ENCODE measurements around the gene MYH11.

The MYH11 gene

DNA sequence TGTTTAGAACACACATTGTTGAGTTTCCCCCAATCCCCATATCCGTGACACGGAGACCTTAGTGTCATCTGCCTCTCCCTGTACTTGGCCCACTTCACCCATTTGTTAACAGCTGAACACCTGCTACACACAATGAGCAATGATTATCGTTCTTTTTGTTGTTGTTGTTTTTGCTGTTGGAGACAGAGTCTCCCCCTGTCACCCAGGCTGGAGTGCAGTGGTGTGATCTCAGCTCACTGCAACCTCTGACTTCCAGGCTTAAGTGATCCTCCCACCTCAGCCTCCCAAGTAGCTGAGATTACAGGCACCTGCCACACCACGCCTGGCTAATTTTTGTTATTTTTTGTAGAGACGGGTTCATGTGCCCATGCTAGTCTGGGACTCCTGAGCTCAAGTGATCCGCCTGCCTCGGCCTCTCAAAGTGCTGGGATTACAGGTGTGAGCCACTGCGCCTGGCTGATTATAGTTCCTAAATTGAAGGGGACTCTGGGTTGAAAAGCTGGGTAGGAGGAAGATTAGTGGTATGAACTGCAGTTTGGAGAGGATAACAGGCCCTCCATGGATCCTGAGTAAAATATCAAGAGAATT, 185.2 kb downstream of the MYH11 start:
- no peak overlapping the region for H3K4me3 ChIP-seq (ENCODE audit: low read depth, low read length)
- H3K36me3 ChIP-seq, result peaks cover 53% of the 10 kb centered on the region
- H3K27ac ChIP-seq, result no peak overlapping the region
- TF ChIP-seq, protein P1, sequence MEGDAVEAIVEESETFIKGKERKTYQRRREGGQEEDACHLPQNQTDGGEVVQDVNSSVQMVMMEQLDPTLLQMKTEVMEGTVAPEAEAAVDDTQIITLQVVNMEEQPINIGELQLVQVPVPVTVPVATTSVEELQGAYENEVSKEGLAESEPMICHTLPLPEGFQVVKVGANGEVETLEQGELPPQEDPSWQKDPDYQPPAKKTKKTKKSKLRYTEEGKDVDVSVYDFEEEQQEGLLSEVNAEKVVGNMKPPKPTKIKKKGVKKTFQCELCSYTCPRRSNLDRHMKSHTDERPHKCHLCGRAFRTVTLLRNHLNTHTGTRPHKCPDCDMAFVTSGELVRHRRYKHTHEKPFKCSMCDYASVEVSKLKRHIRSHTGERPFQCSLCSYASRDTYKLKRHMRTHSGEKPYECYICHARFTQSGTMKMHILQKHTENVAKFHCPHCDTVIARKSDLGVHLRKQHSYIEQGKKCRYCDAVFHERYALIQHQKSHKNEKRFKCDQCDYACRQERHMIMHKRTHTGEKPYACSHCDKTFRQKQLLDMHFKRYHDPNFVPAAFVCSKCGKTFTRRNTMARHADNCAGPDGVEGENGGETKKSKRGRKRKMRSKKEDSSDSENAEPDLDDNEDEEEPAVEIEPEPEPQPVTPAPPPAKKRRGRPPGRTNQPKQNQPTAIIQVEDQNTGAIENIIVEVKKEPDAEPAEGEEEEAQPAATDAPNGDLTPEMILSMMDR (IDR thresholded peaks at IDR 0.05; ENCODE audit: low read depth, low read length), result no peak
- H3K9me3 ChIP-seq (ENCODE audit: severe bottlenecking), result no peaks in the 10 kb centered on the region
- no peak for DNase-seq
- H3K27me3 ChIP-seq (ENCODE audit: insufficient read depth, low read depth, severe bottlenecking), result no peaks in the 10 kb centered on the region

DNA sequence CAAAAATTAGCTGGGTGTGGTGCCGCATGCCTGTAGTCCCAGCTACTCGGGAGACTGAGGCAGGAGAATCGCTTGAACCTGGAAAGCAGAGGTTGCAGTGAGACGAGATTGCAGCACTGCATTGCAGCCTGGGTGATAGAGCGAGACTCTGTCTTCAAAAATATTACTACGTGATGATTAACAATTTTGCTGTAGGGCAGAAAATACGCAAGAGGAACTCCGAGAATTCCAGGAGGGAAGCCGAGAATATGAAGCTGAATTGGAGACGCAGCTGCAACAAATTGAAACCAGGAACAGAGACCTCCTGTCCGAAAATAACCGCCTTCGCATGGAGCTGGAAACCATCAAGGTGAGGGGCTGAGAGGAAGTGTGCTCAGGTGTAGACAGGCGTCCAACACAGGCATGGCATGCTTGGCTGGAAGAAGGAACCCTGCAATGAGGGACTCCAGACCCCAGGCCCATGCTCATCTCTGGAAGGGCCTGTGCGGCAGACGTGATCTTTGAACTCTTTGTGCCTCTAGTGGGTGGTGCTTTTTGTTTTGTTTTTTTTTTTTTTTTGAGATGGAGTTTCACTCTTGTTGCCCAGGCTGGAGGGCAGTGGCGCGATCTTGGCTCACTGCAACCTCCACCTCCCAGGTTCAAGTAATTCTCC, 189.6 kb downstream of the MYH11 start:
- no peak for DNase-seq
- peaks cover 56% of the 10 kb centered on the region for H3K36me3 ChIP-seq
- TF ChIP-seq, protein P1 (IDR thresholded peaks at IDR 0.05; ENCODE audit: low read depth, low read length), result no peak
- no peak overlapping the region for H3K4me3 ChIP-seq (ENCODE audit: low read depth, low read length)
- no peaks in the 10 kb centered on the region for H3K27me3 ChIP-seq (ENCODE audit: insufficient read depth, low read depth, severe bottlenecking)
- no peak overlapping the region for H3K27ac ChIP-seq
- H3K9me3 ChIP-seq (ENCODE audit: severe bottlenecking), result no peaks in the 10 kb centered on the region

DNA sequence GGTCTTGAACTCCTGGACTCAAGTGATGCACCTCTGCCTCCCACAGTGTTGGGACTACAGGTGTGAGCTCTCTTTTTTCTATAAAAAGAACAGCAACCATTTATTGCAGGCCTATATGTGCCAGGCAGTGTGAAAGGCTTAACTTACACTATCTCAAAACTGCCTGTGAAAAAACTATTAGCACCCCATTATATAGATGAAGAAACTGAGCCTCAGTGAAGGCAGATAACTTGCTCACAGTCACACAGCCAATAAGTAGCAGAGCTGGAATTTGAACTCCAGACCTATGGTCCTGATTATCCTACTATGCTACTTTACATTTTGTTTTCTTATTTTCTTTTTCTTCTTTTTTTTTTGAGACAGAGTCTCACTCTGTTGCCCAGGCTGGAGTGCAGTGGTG, 191.7 kb downstream of the MYH11 start:
- DNase-seq, result no peak
- Histone ChIP-seq H3K27me3 (ENCODE audit: insufficient read depth, low read depth, severe bottlenecking) (no peaks in the 10 kb centered on the region), H3K9me3 (ENCODE audit: severe bottlenecking) (no peaks in the 10 kb centered on the region), H3K4me3 (ENCODE audit: low read depth, low read length) (no peak overlapping the region), H3K36me3 (peaks cover 40% of the 10 kb centered on the region), H3K27ac (no peak overlapping the region)
- TF ChIP-seq, protein P1 (IDR thresholded peaks at IDR 0.05; ENCODE audit: low read depth, low read length), result no peak

- no peaks in the 10 kb centered on the region for H3K9me3 ChIP-seq (ENCODE audit: severe bottlenecking)
- H3K27me3 ChIP-seq (ENCODE audit: insufficient read depth, low read depth, severe bottlenecking), result no peaks in the 10 kb centered on the region
- TF ChIP-seq, protein P1 (IDR thresholded peaks at IDR 0.05; ENCODE audit: low read depth, low read length), result no peak
- no peak overlapping the region for H3K27ac ChIP-seq
- H3K36me3 ChIP-seq, result peaks cover 3% of the 10 kb centered on the region; the same call in 1 of the 2 replicates
- H3K4me3 ChIP-seq (ENCODE audit: low read depth, low read length), result no peak overlapping the region
- no peak for DNase-seq
These were observed 196.6 kb downstream of the MYH11 start for GRCh38 chr16:15660203-15660601.

DNA sequence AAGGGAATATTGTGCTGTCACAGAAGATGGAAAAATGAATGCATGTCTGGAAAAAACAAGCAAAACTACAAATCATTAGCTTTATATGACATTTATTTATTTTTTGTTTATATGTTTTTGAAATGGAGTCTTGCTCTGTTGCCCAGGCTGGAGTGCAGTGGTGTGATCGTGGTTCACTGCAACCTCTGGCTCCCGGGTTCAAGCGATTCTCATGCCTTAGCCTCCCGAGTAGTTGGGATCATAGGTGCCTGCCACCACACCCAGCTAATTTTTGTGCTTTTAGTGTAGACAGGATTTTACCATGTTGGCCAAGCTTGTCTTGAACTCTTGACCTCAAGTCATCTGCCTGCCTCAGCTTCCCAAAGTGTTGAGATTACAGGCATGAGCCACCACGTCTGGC, 198.3 kb downstream of the MYH11 start:
- Histone ChIP-seq H3K36me3 (no peaks in the 10 kb centered on the region; the same call in 1 of the 2 replicates), H3K27me3 (ENCODE audit: insufficient read depth, low read depth, severe bottlenecking) (no peaks in the 10 kb centered on the region), H3K9me3 (ENCODE audit: severe bottlenecking) (no peaks in the 10 kb centered on the region), H3K4me3 (ENCODE audit: low read depth, low read length) (no peak overlapping the region), H3K27ac (no peak overlapping the region)
- no peak for DNase-seq
- TF ChIP-seq, protein P1 (IDR thresholded peaks at IDR 0.05; ENCODE audit: low read depth, low read length), result no peak

All from WERI-Rb-1 (cell line).